Tibial nerve (tissue), 4 donors: Measurements from ENCODE around the gene KLF4. TPM values are rescaled to one million over a fixed set of nuclear protein-coding genes. Genes with fewer than 3 reads are reported as not detected.
"Not testable (repeated sequence)": the region's sequence is repeated elsewhere in the genome, so short reads cannot be mapped to it uniquely, and the experiment has no call there.

Experiments used
- DNase-seq, 2 donors: peaks; one replicate each; pipeline ENCODE4 v3.0.0-alpha.2; 2019; ENCODE audit warnings: low spot score in 2 of 2
- H3K27ac ChIP-seq, 4 donors: fragments of 200-600 bp; sonication (generic) in 3 of 4; one replicate each; pipeline ENCODE4 v1.5.1; 2017 to 2019; ENCODE audit warnings: mild to moderate bottlenecking in 1 of 4
- H3K27me3 ChIP-seq, 2 donors: fragments of 200-600 bp; sonication (generic) in 1 of 2; one replicate each; pipeline versions ENCODE4 v1.5.1 to v1.6.0; 2017 to 2019
- H3K36me3 ChIP-seq, 3 donors: fragments of 200-600 bp; sonication (generic); one replicate each; pipeline ENCODE4 v1.5.1; 2018 to 2019
- H3K4me1 ChIP-seq, 4 donors: fragments of 200-600 bp; sonication (generic) in 3 of 4; one replicate each; pipeline ENCODE4 v1.5.1; 2017 to 2019
- H3K4me3 ChIP-seq, 4 donors: fragments of 200-600 bp; sonication (generic) in 3 of 4; one replicate each; pipeline ENCODE4 v1.5.1; 2017 to 2019; ENCODE audit warnings: mild to moderate bottlenecking in 1 of 4, moderate library complexity in 1 of 4
- H3K9me3 ChIP-seq, 4 donors: fragments of 200-600 bp; sonication (generic) in 3 of 4; one replicate each; pipeline ENCODE4 v1.5.1; 2017 to 2019
- CTCF ChIP-seq, 5 experiments: fragments of 200-600 bp in 3 of 5; fragments of 450-650 bp in 2 of 5; sonication (generic) in 3 of 5; IDR thresholded peaks; one replicate each; pipeline ENCODE4 v1.5.1; 2016 to 2019; ENCODE audit warnings: antibody characterized with exemption in 5 of 5, mild to moderate bottlenecking in 3 of 5, moderate library complexity in 2 of 5
- EP300 ChIP-seq, 2 donors: sonication (generic); formaldehyde crosslinking; IDR thresholded peaks; one replicate each; pipeline ENCODE4 v1.6.1; 2017; ENCODE audit warnings: antibody characterized with exemption in 2 of 2, mild to moderate bottlenecking in 1 of 2
- POLR2A ChIP-seq, 2 donors: fragments of 450-650 bp; IDR thresholded peaks; one replicate each; pipeline ENCODE4 v1.6.1; 2017; ENCODE audit warnings: antibody characterized with exemption in 2 of 2, mild to moderate bottlenecking in 2 of 2, moderate library complexity in 2 of 2
- WGBS, 2 donors: methylation state at CpG; one replicate each; pipeline ENCODE4 v1.1.5; 2018; 5-methylcytosine and 5-hydroxymethylcytosine counted together
- total RNA-seq, 4 donors: library from RNA; depleted of rRNA; stranded (reverse); fragments of >200 nt; gene quantifications; one replicate each; pipeline ENCODE4 v1.1.0, GENCODE V29; 2016

The KLF4 gene
- total RNA-seq, 4 donors from 2014 or later = 90.6 to 123 (median 106) TPM

- Histone ChIP-seq H3K27me3 (no peaks in the 10 kb centered on the region), H3K9me3 (no peaks in the 10 kb centered on the region), H3K27ac (peak overlapping the region in 3 of 4 donors; percentile 12 to 76 (median 62)), H3K36me3 (no peaks in the 10 kb centered on the region), H3K4me3 (no peak overlapping the region), H3K4me1 (peaks cover 0 to 13% (median 8%) of the 10 kb centered on the region in 4 donors)
- DNase-seq = no peak
- TF ChIP-seq POLR2A (IDR thresholded peaks at IDR 0.05) (no peak), CTCF (IDR thresholded peaks at IDR 0.05) (no peak), EP300 (IDR thresholded peaks at IDR 0.05) (peak in 1 of 2 donors; percentile 20)
- WGBS, 2 donors = 42% methylated on average over 7 of the region's 7 CpGs
These were observed 15.3 kb upstream of the KLF4 start for GRCh38 chr9:107504585-107505455.

- WGBS, 2 donors = 95 to 98% methylated on average over 3 of the region's 3 CpGs
- TF ChIP-seq CTCF (IDR thresholded peaks at IDR 0.05) (no peak), POLR2A (IDR thresholded peaks at IDR 0.05) (no peak), EP300 (IDR thresholded peaks at IDR 0.05) (no peak)
- DNase-seq = no peak
These were observed 12.9 kb upstream of the KLF4 start for GRCh38 chr9:107502464-107502863.

GRCh38 chr9:107500421-107501200 is 11.0 kb upstream of the KLF4 start:
- WGBS, 2 donors = 96% methylated on average over 17 of the region's 17 CpGs
- H3K4me3 ChIP-seq, H3K27me3 ChIP-seq, H3K27ac ChIP-seq, DNase-seq, H3K9me3 ChIP-seq, H3K36me3 ChIP-seq: not testable (repeated sequence)
- H3K4me1 ChIP-seq = peaks cover 0 to 13% (median 8%) of the 10 kb centered on the region in 4 donors

More at GRCh38 chr9:107502464-107502863, 12.9 kb upstream of the KLF4 start:
- no peak overlapping the region for H3K27ac ChIP-seq
- no peaks in the 10 kb centered on the region for H3K36me3 ChIP-seq
- no peaks in the 10 kb centered on the region for H3K27me3 ChIP-seq
- H3K9me3 ChIP-seq = no peaks in the 10 kb centered on the region
- no peak overlapping the region for H3K4me3 ChIP-seq
- H3K4me1 ChIP-seq = peaks cover 0 to 13% (median 8%) of the 10 kb centered on the region in 4 donors

- Histone ChIP-seq H3K9me3 (no peaks in the 10 kb centered on the region), H3K36me3 (no peaks in the 10 kb centered on the region), H3K27me3 (no peaks in the 10 kb centered on the region), H3K27ac (no peak overlapping the region), H3K4me3 (no peak overlapping the region), H3K4me1 (peaks cover 0 to 4% (median under 1%) of the 10 kb centered on the region in 4 donors)
- WGBS, 2 donors = 20 to 36% methylated on average over 2 of the region's 2 CpGs
- no peak for TF ChIP-seq EP300 (IDR thresholded peaks at IDR 0.05)
- TF ChIP-seq POLR2A (IDR thresholded peaks at IDR 0.05) = no peak
- TF ChIP-seq CTCF (IDR thresholded peaks at IDR 0.05) = no peak
- no peak for DNase-seq
These were observed 7.4 kb upstream of the KLF4 start for GRCh38 chr9:107496976-107497375.

GRCh38 chr9:107492381-107492970 is 2.9 kb upstream of the KLF4 start:
- TF ChIP-seq POLR2A (IDR thresholded peaks at IDR 0.05) (no peak), EP300 (IDR thresholded peaks at IDR 0.05) (no peak), CTCF (IDR thresholded peaks at IDR 0.05) (no peak)
- H3K4me1 ChIP-seq = peaks cover 0 to 22% (median 13%) of the 10 kb centered on the region in 4 donors
- H3K9me3 ChIP-seq = no peaks in the 10 kb centered on the region
- H3K36me3 ChIP-seq = peaks cover 0 to 6% (median 0%) of the 10 kb centered on the region in 3 donors
- peak overlapping the region in 3 of 4 donors; percentile 91 to 94 (median 92) for H3K27ac ChIP-seq
- H3K4me3 ChIP-seq = no peak overlapping the region
- no peaks in the 10 kb centered on the region for H3K27me3 ChIP-seq
- no peak for DNase-seq
- 40 to 41% methylated on average over 4 of the region's 4 CpGs for WGBS, 2 donors
